GM10266 (cell line): ENCODE data around the gene TOMT.
A peak's percentile ranks its signal among the peaks of the same experiment; 100 is the strongest.

Experiments
- DNase-seq: peaks from one replicate; pipeline ENCODE4 v3.0.0; 2012; ENCODE audit errors: extremely low spot score
- TF ChIP-seq, protein P1 (sequence below): IDR thresholded peaks from 2 replicates; pipeline ENCODE4 v1.5.1; 2012; ENCODE audit warnings: mild to moderate bottlenecking, low read depth; ENCODE audit not compliant: control insufficient read depth, insufficient read depth; ENCODE audit errors: missing control alignments

The TOMT gene

DNA sequence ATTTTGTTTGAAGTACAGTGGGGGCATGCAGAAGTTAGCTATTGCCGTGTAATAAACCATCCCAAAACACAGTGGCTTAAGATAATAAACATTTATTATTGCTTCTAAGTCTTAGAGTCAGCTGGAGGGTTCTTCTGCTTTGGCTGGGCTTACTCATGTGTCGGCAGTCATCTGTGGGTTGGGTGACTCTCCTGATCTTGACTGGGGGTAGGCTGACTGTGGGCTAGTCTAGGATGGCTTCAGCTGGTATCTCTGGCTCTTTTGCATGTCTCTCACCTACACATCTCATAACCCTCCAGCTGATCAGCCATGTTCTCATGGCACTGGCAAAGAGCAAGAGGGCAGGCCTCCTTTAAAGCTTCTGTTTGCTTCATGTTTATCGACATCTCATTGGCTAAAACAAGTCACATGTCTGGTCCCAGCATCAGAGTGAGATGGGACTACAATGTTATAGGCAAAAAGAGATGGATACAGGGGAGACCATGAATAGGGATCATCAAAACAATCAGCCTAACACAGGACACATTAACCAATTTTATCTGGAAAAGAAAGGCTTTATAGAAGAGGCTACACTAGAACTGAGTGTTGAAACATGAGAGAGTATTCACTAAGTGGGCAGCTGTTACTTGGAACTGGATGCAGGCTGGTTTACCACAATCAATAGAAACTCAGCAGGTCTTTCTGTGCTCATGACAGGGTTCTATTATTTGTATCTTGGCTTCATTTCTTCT is 19.9 kb upstream of the TOMT start:
- no peak for DNase-seq
- TF ChIP-seq, protein P1, sequence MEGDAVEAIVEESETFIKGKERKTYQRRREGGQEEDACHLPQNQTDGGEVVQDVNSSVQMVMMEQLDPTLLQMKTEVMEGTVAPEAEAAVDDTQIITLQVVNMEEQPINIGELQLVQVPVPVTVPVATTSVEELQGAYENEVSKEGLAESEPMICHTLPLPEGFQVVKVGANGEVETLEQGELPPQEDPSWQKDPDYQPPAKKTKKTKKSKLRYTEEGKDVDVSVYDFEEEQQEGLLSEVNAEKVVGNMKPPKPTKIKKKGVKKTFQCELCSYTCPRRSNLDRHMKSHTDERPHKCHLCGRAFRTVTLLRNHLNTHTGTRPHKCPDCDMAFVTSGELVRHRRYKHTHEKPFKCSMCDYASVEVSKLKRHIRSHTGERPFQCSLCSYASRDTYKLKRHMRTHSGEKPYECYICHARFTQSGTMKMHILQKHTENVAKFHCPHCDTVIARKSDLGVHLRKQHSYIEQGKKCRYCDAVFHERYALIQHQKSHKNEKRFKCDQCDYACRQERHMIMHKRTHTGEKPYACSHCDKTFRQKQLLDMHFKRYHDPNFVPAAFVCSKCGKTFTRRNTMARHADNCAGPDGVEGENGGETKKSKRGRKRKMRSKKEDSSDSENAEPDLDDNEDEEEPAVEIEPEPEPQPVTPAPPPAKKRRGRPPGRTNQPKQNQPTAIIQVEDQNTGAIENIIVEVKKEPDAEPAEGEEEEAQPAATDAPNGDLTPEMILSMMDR: no peak

DNA sequence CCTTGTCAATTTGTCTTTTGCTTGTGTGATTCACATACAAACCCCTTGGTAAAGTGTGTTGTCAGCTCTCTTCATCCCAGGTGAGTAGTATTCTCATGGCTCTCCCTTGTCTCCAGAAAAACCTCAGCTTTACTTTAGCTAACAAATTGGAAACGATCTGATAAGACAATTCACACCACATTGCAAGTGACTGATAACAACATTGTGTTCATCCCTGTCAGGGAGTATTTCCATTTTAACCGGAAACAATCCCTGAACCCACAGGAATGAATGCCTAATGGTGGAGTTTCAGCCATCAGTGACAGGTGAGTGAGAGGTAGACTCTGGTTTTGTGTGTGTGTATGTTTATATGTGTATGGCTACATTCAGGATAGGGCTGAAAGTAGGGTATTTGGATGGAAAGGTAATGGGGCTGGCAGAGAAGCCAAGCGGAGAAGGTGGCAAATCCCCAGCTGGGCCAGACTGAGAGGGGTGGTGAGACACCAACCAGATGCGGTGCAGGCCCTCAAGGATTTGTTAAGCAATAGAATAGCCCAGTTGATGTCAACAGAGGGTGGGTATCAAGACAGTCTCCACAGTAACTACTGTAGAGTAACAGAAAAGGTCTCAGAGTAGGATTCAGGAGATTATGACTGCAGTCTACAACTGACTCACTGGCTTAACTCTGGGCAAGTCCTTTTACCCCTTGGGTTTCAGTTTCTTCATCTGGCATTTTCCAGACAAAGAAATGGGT is 17.5 kb upstream of the TOMT start:
- TF ChIP-seq, protein P1: no peak
- no peak for DNase-seq

DNA sequence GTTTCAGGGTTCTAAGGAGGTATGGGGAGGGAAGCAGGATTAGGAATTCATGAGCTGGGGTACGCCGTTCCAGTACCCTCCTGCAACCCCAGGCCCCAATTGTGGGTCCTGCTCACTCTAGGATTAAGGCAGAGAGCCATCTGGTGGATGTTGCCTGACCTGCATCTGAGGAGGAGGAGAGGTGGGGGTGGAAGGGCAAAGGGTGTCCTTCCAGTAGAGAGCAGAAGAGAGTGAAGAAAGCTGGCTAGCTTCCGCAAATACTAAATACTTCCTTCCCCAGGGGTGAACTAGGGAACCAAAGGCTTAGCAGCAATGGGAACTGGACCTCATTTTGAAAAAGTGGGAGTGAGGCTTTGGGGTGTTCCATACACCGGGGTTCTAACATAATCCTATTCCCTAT is 14.4 kb upstream of the TOMT start:
- TF ChIP-seq, protein P1: peak; percentile 92
- peak; percentile 74 for DNase-seq

DNA sequence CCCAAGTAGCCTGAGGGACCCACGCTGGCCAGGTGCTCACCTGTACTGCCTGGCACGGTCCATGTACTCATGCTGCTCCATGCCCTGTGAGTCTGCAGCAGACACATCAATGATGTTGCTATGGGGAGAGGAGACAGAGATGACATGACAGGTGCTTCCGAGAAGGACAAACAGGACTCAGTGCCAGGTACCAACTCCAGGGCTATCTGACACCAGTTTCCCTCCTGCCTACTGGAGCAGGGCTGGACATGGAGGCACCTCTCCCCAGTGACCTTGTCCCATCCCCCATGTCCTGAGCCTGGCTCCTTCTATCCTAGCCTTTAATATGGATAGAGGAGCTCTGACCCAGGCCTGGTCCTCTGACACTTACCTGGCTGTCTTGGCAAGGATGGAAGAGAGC is 7.0 kb upstream of the TOMT start:
- DNase-seq: no peak

DNA sequence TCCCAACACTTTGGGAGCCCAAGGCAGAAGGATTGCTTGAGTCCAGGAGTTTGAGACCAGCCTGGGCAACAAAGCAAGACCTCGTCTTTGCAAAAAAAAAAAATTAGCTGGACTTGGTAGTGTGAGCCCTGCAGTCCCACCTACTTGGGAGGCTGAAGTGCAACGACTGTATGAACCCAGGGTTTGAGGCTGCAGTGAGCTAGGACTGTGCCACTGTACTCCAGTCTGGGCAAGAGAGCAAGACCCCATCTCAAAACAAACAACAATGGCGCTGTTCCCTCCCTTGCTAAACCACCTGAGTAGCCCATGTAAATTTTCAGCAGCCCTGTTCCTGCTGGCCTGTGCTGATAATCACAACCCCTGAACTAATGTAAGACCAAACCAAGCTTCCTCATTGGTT is 5.7 kb upstream of the TOMT start:
- TF ChIP-seq, protein P1: no peak
- no peak for DNase-seq

More for the DNA sequence above, 7.0 kb upstream of the TOMT start:
- TF ChIP-seq, protein P1: no peak

DNA sequence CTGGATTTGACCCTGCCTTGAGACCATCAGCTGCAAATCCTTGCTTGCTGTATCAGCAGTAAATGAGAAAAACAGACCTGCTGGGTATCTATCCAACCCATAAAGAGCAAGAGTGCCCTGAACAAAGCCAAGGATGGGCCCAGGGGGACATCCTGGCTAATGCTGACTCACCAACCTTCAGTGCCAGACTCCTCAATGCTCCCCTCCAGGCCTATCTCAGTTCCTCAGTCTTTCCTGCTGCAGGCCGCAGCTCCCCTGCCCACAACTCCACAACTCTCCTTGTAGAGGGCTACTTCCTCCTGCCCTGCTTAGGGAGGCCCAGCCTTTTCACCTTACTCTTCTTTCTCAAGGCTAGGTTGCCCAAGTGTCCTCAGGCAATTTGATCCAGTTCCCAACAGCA is 5.3 kb upstream of the TOMT start:
- TF ChIP-seq, protein P1: no peak
- no peak for DNase-seq

DNA sequence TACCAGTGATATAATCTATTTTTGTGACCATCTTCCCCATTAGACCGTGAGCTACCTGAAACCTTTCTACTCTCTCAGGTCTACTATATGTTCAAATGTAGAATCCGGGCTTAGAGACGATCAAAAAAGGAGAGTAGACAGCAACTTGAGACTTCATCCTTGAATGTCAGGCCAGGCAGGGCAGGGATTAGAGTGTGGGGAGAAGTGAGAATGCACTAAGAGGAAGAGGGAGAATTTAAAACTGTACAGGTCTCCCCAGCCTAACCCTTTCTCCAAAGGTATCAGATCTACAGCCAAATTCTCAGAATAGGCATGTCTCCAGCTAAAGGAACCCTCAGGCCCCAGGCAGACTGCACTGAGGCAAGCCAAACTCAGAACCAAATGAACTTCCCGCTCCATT is 3.6 kb upstream of the TOMT start:
- TF ChIP-seq, protein P1: no peak
- DNase-seq: no peak
